ENCODE measurements around the gene TBC1D22A. TPM values are rescaled to one million over a fixed set of nuclear protein-coding genes. Genes with fewer than 3 reads are reported as not detected.

The TBC1D22A gene
- total and polyA plus RNA-seq, 10 of the 15 experiments (the other 5 are each of a cell fraction or from before 2014, with no cell fraction given) = 0.63 to 44.7 (median 27.4) TPM

- FAIRE-seq = no peak
- no peak for TF ChIP-seq HDAC6 (IDR thresholded peaks at IDR 0.05; ENCODE audit: unreplicated experiment)
- no peak for TF ChIP-seq NR2C1 (IDR thresholded peaks at IDR 0.05)
- TF ChIP-seq USF1 (IDR thresholded peaks at IDR 0.05; ENCODE audit: borderline replicate concordance, extremely low read length, insufficient read depth, low read depth, low read length) = no peak
- TF ChIP-seq PRDM15 (CRISPR knock-in tag; IDR thresholded peaks at IDR 0.05) = no peak
- no peak for TF ChIP-seq MTA2 (IDR thresholded peaks at IDR 0.05; ENCODE audit: low read depth)
- TF ChIP-seq FOS (IDR thresholded peaks at IDR 0.05; ENCODE audit: borderline replicate concordance, extremely low read depth, insufficient read length) = no peak
- TF ChIP-seq, protein P1, sequence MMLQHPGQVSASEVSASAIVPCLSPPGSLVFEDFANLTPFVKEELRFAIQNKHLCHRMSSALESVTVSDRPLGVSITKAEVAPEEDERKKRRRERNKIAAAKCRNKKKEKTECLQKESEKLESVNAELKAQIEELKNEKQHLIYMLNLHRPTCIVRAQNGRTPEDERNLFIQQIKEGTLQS (IDR thresholded peaks at IDR 0.05; ENCODE audit: borderline replicate concordance, extremely low read depth, low read depth, low read length) = no peak
- no peak for TF ChIP-seq NBN (IDR thresholded peaks at IDR 0.05)
- TF ChIP-seq ESRRA (IDR thresholded peaks at IDR 0.05; ENCODE audit: low read length) = no peak
- TF ChIP-seq ZNF384 (IDR thresholded peaks at IDR 0.05; ENCODE audit: borderline replicate concordance, low read depth, low read length) = no peak
- TF ChIP-seq NRF1 (conservative IDR thresholded peaks at IDR 0.05; ENCODE audit: low read depth, low read length) = no peak
- TF ChIP-seq, protein P2, sequence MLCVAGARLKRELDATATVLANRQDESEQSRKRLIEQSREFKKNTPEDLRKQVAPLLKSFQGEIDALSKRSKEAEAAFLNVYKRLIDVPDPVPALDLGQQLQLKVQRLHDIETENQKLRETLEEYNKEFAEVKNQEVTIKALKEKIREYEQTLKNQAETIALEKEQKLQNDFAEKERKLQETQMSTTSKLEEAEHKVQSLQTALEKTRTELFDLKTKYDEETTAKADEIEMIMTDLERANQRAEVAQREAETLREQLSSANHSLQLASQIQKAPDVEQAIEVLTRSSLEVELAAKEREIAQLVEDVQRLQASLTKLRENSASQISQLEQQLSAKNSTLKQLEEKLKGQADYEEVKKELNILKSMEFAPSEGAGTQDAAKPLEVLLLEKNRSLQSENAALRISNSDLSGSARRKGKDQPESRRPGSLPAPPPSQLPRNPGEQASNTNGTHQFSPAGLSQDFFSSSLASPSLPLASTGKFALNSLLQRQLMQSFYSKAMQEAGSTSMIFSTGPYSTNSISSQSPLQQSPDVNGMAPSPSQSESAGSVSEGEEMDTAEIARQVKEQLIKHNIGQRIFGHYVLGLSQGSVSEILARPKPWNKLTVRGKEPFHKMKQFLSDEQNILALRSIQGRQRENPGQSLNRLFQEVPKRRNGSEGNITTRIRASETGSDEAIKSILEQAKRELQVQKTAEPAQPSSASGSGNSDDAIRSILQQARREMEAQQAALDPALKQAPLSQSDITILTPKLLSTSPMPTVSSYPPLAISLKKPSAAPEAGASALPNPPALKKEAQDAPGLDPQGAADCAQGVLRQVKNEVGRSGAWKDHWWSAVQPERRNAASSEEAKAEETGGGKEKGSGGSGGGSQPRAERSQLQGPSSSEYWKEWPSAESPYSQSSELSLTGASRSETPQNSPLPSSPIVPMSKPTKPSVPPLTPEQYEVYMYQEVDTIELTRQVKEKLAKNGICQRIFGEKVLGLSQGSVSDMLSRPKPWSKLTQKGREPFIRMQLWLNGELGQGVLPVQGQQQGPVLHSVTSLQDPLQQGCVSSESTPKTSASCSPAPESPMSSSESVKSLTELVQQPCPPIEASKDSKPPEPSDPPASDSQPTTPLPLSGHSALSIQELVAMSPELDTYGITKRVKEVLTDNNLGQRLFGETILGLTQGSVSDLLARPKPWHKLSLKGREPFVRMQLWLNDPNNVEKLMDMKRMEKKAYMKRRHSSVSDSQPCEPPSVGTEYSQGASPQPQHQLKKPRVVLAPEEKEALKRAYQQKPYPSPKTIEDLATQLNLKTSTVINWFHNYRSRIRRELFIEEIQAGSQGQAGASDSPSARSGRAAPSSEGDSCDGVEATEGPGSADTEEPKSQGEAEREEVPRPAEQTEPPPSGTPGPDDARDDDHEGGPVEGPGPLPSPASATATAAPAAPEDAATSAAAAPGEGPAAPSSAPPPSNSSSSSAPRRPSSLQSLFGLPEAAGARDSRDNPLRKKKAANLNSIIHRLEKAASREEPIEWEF (IDR thresholded peaks at IDR 0.05; ENCODE audit: insufficient replicate concordance, low read depth, low read length) = no peak
- no peak for TF ChIP-seq GABPA (IDR thresholded peaks at IDR 0.05; ENCODE audit: low read depth)
- no peak for TF ChIP-seq MEF2A (IDR thresholded peaks at IDR 0.05; ENCODE audit: insufficient read depth, low read depth, low read length)
- TF ChIP-seq ATF7 (IDR thresholded peaks at IDR 0.05; ENCODE audit: low read depth) = no peak
Measured at GRCh38 chr22:46913351-46913750, 150.9 kb downstream of the TBC1D22A start.

More at GRCh38 chr22:46913351-46913750, 150.9 kb downstream of the TBC1D22A start:
- no peak overlapping the region for H3K27ac ChIP-seq (ENCODE audit: control insufficient read depth, insufficient read depth)
- no peak overlapping the region for H2AFZ ChIP-seq (ENCODE audit: control insufficient read depth, low read depth, low read length)
- in situ Hi-C loops (cut with MboI) = no loop called here
- DNase-seq (ENCODE audit: low read depth, low spot score) = no peak
- no peaks in the 10 kb centered on the region for H3K27me3 ChIP-seq (replicated peaks in 1 of 2; ENCODE audit: control insufficient read depth in 2 of 2, insufficient read depth in 2 of 2, low read length in 1 of 2)
- ChIA-PET SMC1A (ENCODE audit: uncharacterized antibody, unreplicated experiment) (no interaction called here), RAD21 (ENCODE audit: unreplicated experiment) (no interaction called here), POLR2A (no interaction called here), CTCF (interaction anchor here (1.0 kb wide), 1 partner anchor 155 kb away, joined by 3 read pairs; no protein-coding TSS in a partner anchor)
- no peaks in the 10 kb centered on the region for H3K79me2 ChIP-seq (ENCODE audit: control insufficient read depth, insufficient read depth, low read length)
- H3K9me3 ChIP-seq (replicated peaks; ENCODE audit: control insufficient read depth, insufficient read depth, low read length) = no peaks in the 10 kb centered on the region
- H3K4me1 ChIP-seq (ENCODE audit: control insufficient read depth, insufficient read depth, low read length) = no peaks in the 10 kb centered on the region
- BruUV-seq (replicated peaks) = no TSS peak
- intact Hi-C loops (cut with micrococcal nuclease; ENCODE audit: unreplicated experiment) = no loop called here
- 61% methylated on average over 3 of the region's 3 CpGs for WGBS (ENCODE audit: insufficient coverage, insufficient replicate concordance, low lambda C conversion rate, missing lambda C conversion rate)
- H3K4me3 ChIP-seq = no peak overlapping the region
- no peak for ATAC-seq
- peaks cover 24 to 32% of the 10 kb centered on the region in 2 experiments for H3K36me3 ChIP-seq (ENCODE audit: control insufficient read depth in 2 of 2, insufficient read depth in 2 of 2, low read length in 1 of 2)
- H4K20me1 ChIP-seq (ENCODE audit: control insufficient read depth, insufficient read depth) = no peaks in the 10 kb centered on the region; the same call in 1 of the 2 replicates
- H3K9ac ChIP-seq (ENCODE audit: control insufficient read depth, insufficient read depth, low read length) = no peak overlapping the region
- H3K4me2 ChIP-seq (ENCODE audit: control insufficient read depth, insufficient read depth) = no peak overlapping the region

Measured in GM12878 (cell line).